Testis (tissue), 3 donors: ENCODE results near the gene HNRNPA1. TPM values are rescaled to one million over a fixed set of nuclear protein-coding genes. Genes with fewer than 3 reads are reported as not detected.

Experiments
- DNase-seq: peaks from one replicate; pipeline ENCODE4 v3.0.0-alpha.2; 2019
- H3K27ac ChIP-seq, 2 donors: fragments of 200-600 bp; sonication (generic); one replicate each; pipeline ENCODE4 v1.5.1; 2019
- H3K27me3 ChIP-seq: fragments of 200-600 bp; sonication (generic); one replicate; pipeline ENCODE4 v1.5.1; 2019
- H3K36me3 ChIP-seq: fragments of 200-600 bp; sonication (generic); one replicate; pipeline ENCODE4 v1.5.1; 2017; ENCODE audit warnings: low read depth; ENCODE audit errors: missing control alignments
- H3K4me1 ChIP-seq: fragments of 200-600 bp; sonication (generic); one replicate; pipeline ENCODE4 v1.5.1; 2019
- H3K4me3 ChIP-seq, 2 donors: fragments of 200-600 bp; sonication (generic); one replicate each; pipeline ENCODE4 v1.5.1; 2017 to 2019
- H3K9me3 ChIP-seq: fragments of 200-600 bp; sonication (generic); one replicate; pipeline ENCODE4 v1.5.1; 2017
- CTCF ChIP-seq, 3 experiments: fragments of 450-650 bp in 2 of 3; fragments of 200-600 bp in 1 of 3; sonication (generic) in 1 of 3; IDR thresholded peaks; one replicate each; pipeline ENCODE4 v1.5.1; 2016 to 2019; ENCODE audit warnings: antibody characterized with exemption in 3 of 3, mild to moderate bottlenecking in 2 of 3, moderate library complexity in 1 of 3
- POLR2A ChIP-seq: fragments of 450-650 bp; IDR thresholded peaks from one replicate; pipeline ENCODE4 v1.6.1; 2017; ENCODE audit warnings: antibody characterized with exemption, mild to moderate bottlenecking, moderate library complexity
- WGBS, 2 donors: methylation state at CpG; one replicate each; pipeline ENCODE4 v1.1.5; 2018; 5-methylcytosine and 5-hydroxymethylcytosine counted together
- intact Hi-C: fragments of 100-400 bp; cut with DNase I; formaldehyde crosslinking; loops from one replicate; pipeline ENCODE4 v1.15.1; 2023; ENCODE audit warnings: low total_unique reads
- polyA plus RNA-seq: library from polyadenylated mRNA; stranded (reverse); fragments of 350-450 nt; fragmentation: Illumina TruSeq; extraction: RNeasy Lipid Tissue Mini Kit (QIAGEN cat#74804); gene quantifications from one replicate; pipeline ENCODE4 v1.2.3, GENCODE V29; 2014; ENCODE audit warnings: low read depth, low replicate concordance; ENCODE audit not compliant: insufficient read depth
- total RNA-seq, 2 donors: library from RNA; depleted of rRNA; stranded (reverse); fragments of >200 nt; gene quantifications; one replicate each; pipeline ENCODE4 v1.2.3, GENCODE V29; 2016

Gene HNRNPA1
- total and polyA plus RNA-seq, 3 donors from 2014 or later = 250 to 534 (median 293) TPM

DNA sequence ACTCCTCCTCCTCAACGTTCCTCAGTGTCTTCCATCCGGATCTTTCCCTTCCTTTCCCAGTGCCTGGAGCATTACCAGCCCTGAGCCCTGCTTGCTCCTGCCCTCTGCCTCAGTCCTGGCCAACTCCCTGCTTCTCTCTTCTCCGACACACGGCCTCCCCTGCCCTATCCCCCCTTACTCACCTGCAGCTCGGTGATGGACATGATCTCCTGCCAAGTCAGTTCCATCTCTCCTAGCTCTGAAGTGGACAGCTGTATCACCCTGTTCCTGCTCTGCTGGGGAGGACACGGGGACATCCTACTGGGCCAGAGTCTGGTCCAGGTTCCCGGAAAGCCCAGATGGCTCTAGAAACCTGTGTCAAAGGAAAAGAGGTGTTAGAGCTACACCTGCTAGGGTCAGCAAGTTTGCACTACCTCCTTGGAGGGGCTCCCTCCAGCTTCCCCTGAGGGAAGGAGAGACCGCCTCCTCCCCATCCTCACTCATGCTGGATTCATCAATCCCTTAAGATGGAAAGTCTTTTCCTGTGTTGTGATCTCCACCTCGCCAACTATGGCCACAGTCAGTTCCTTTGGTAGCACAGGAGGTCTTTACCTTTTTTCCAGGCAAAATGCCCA, 14.5 kb downstream of the HNRNPA1 start:
- no peaks in the 10 kb centered on the region for H3K36me3 ChIP-seq
- no peak overlapping the region for H3K4me3 ChIP-seq
- no peaks in the 10 kb centered on the region for H3K9me3 ChIP-seq
- no peaks in the 10 kb centered on the region for H3K27me3 ChIP-seq
- no peak for DNase-seq
- no peak overlapping the region for H3K27ac ChIP-seq
- intact Hi-C loops = no loop called here
- TF ChIP-seq POLR2A = no peak
- TF ChIP-seq CTCF (IDR thresholded peaks at IDR 0.05) = no peak
- H3K4me1 ChIP-seq = peaks cover 15% of the 10 kb centered on the region
- WGBS, 2 donors = 67 to 74% methylated on average over 9 of the region's 9 CpGs

DNA sequence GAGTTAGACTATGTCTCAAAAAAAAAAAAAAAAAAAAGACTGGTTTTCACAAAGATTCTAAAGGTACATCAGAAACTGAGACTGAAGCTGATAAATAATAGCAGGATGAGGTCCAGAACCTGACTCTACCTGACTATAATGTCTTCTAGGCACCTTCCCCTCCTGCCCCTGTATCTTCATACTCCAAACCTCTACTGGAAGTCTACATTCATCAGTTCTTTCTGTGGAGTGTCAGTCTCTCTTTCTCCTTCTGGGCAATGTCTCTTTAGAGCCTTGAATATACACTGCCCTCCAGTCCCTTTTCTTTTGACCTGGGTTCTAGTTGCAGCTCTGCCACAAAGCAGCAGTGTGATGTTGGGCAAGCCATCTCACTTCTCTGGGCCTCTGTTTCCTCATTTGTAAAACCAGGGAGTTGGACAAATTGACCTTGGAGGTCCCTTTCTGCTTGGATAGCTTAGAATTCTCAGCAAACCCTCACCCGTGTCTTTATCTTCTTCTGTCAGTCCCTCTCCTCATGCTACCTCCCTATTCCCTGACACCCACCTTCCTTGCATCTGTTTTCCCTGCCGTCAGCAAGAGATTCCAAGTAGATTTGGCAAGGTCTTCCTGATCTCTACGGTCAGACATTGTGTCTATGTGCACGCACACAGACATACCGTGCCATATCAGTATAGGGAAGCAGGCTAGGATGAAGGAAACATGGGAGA, 16.0 kb downstream of the HNRNPA1 start:
- no peak for DNase-seq
- no peak for TF ChIP-seq POLR2A
- no peak for TF ChIP-seq CTCF (IDR thresholded peaks at IDR 0.05)
- 68 to 77% methylated on average over 5 of the region's 5 CpGs for WGBS, 2 donors
- Histone ChIP-seq H3K27ac (no peak overlapping the region), H3K36me3 (no peaks in the 10 kb centered on the region), H3K9me3 (no peaks in the 10 kb centered on the region), H3K4me1 (peaks cover 15% of the 10 kb centered on the region), H3K27me3 (no peaks in the 10 kb centered on the region), H3K4me3 (no peak overlapping the region)
- intact Hi-C loops = no loop called here

- TF ChIP-seq POLR2A (no peak), CTCF (IDR thresholded peaks at IDR 0.05) (no peak)
- no peak for DNase-seq
- intact Hi-C loops = no loop called here
- peaks cover 10% of the 10 kb centered on the region for H3K4me1 ChIP-seq
- WGBS, 2 donors = 91 to 93% methylated on average over 4 to 5 of the region's 5 CpGs
- H3K4me3 ChIP-seq = no peak overlapping the region
- H3K36me3 ChIP-seq = no peaks in the 10 kb centered on the region
- H3K27ac ChIP-seq = no peak overlapping the region
- H3K9me3 ChIP-seq = no peaks in the 10 kb centered on the region
- H3K27me3 ChIP-seq = no peaks in the 10 kb centered on the region
These were observed 18.4 kb downstream of the HNRNPA1 start for GRCh38 chr12:54298904-54299303.

- Histone ChIP-seq H3K27ac (no peak overlapping the region), H3K4me3 (no peak overlapping the region), H3K9me3 (no peaks in the 10 kb centered on the region), H3K36me3 (no peaks in the 10 kb centered on the region), H3K4me1 (peaks cover 6% of the 10 kb centered on the region), H3K27me3 (no peaks in the 10 kb centered on the region)
- no peak for TF ChIP-seq POLR2A
- no peak for TF ChIP-seq CTCF (IDR thresholded peaks at IDR 0.05)
- no peak for DNase-seq
- intact Hi-C loops = no loop called here
- WGBS, 2 donors = 75 to 80% methylated on average over 8 of the region's 8 CpGs
These were observed 19.1 kb downstream of the HNRNPA1 start for GRCh38 chr12:54299515-54300224.
